ENCODE measurements around the gene SPEN.

Gene SPEN

DNA sequence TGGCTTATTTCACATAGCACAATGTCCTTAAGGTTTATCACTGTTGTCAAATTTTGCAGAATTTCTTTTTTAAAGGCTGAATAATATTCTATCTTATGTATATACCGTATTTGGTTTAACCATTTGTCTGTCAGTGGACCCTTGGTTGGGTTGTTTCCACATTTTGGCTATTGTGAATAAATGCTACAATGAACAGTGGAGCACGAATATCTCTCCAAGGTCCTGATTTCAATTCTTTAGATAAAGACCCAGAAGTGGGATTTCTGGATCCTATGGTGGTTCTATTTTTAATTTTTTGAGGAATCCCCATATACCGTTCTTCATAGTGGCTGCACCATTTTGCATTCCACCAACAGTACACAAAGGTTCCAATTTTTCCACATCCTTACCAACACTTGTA lies 134.2 kb downstream of the SPEN start:
- H3K4me3 ChIP-seq (replicated peaks; ENCODE audit: low read depth, low read length), result no peak overlapping the region
- TF ChIP-seq CTCF (IDR thresholded peaks at IDR 0.05; ENCODE audit: low read length, missing control alignments), result no peak
- no peak for DNase-seq (ENCODE audit: low read depth)

- no peak for DNase-seq (ENCODE audit: low read depth)
- TF ChIP-seq CTCF (IDR thresholded peaks at IDR 0.05; ENCODE audit: low read length, missing control alignments), result no peak
- H3K4me3 ChIP-seq (replicated peaks; ENCODE audit: low read depth, low read length), result no peak overlapping the region
These were observed 135.8 kb downstream of the SPEN start for GRCh38 chr1:15983275-15983674.

DNA sequence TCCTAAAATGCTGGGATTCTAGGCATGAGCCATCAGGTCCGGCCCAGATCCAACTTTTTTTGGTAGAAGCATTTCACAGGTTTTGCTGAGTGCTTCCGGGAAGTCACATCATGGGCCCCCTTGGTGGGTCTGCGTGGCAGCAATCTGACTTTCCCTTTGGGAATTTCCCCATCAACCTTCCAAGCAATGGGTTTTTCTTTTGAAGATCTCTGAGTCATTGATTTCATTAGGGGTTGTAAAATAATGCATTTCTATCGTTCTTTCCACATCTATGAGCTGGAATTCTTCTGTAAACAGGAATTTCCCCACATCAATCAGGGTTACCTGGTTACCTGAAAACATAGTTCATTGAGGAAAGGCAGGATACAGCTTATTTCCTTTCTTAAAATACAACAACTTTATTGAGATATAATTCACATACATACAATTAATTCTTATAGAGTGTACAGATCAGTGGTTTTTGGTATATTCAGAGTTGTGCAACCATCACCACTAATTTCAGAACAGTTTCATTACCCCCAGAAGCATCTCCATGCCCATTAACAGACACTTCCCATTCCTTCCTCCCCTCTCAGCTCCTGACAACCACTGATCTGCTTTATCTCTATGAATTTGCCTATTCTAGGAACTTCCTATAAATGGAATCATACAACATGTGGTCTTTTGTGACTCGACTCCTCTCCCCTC lies 138.2 kb downstream of the SPEN start:
- no peak for TF ChIP-seq CTCF (IDR thresholded peaks at IDR 0.05; ENCODE audit: low read length, missing control alignments)
- H3K4me3 ChIP-seq (replicated peaks; ENCODE audit: low read depth, low read length), result no peak overlapping the region
- no peak for DNase-seq (ENCODE audit: low read depth)

DNA sequence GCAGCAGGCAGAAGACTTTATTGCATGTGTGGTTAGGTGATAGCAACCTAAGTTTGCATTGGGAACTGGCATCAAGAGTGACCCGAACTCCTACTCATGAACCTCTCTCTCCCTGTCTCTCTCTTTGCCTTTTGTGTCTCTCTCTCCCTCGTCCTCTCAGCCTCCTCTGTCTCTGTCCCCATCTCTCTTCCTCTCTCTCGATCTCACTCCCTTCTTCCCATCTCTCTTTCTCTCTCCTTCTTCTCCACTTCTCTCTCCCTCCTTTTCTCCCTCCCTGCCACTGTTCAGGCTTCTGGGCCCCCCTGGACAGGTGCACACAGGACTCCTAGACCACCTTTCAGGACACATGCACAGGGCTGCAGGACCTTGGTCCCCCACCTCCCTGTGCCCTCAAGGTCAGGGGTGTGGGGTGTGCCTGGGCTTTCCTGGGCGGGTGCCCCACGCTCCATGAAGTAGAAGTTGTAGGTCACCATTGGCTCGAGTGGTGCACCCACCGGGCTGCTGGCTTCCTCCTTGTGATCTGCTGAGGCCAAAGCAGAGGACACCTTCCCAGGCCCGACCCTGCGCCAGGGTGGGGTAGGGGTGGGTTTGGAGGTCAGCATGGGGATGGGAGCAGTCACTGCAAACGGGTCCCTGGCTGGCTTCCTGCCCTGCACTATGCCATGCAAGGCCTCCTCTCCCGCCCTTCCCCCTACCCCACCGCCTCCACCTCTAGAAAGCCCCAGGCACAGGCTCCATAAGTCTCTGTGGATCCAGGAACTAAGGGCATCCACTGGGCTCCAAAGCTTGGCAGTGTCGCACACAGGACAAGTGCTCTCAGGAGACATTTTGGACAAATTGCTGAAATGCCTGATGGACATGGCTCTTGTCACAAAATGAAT lies 141.6 kb downstream of the SPEN start:
- no peak for TF ChIP-seq CTCF (IDR thresholded peaks at IDR 0.05; ENCODE audit: low read length, missing control alignments)
- no peak overlapping the region for H3K4me3 ChIP-seq (replicated peaks; ENCODE audit: low read depth, low read length)
- DNase-seq (ENCODE audit: low read depth), result no peak

DNA sequence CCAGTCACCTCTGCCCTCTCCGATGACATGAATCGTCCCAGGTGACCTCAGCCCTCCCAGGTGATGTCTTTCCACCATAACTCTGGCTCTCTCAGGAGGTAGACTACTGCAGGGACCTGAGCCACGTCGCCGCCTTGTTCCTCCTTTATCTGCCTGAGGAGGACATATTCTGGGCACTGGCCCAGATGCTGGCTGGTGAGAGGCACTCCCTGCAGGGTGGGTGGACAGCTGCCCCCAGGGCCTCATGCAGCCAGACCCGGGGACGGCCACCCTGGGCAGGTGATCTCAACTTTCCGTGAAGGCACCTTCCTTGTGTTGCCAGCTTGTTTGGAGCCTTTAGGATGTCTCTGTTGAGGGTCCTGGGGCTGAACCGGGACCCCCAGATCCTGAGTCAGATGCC lies 142.3 kb downstream of the SPEN start:
- DNase-seq (ENCODE audit: low read depth), result no peak
- no peak for TF ChIP-seq CTCF (IDR thresholded peaks at IDR 0.05; ENCODE audit: low read length, missing control alignments)
- H3K4me3 ChIP-seq (replicated peaks; ENCODE audit: low read depth, low read length), result no peak overlapping the region
